GM23338 (cell line): ENCODE results near the gene COBL. TPM values are rescaled to one million over a fixed set of nuclear protein-coding genes. Genes with fewer than 3 reads are reported as not detected.

Source experiments
- ATAC-seq: fragments of 200-7000 bp; cut with Tn5 transposase; 3 replicates; pipeline ENCODE4 v1.9.1; 2020
- DNase-seq: peaks from one replicate; pipeline ENCODE4 v3.0.0-alpha.2; 2015; ENCODE audit warnings: low spot score
- H2AFZ ChIP-seq: fragments of 200-600 bp; sonication (generic); 2 replicates; pipeline ENCODE4 v1.8.0; 2016; ENCODE audit warnings: antibody characterized with exemption, mild to moderate bottlenecking, moderate library complexity
- H3F3A ChIP-seq: fragments of 200-600 bp; sonication (generic); replicated peaks from 2 replicates; pipeline ENCODE4 v1.8.0; 2017; ENCODE audit warnings: antibody characterized with exemption, mixed run types, low read depth
- H3K27ac ChIP-seq: fragments of 200-600 bp; sonication (generic); 2 replicates; pipeline ENCODE4 v1.6.1; 2016; ENCODE audit warnings: low read depth
- H3K27me3 ChIP-seq: fragments of 200-600 bp; sonication (generic); 2 replicates; pipeline ENCODE4 v1.8.0; 2016; ENCODE audit warnings: mild to moderate bottlenecking, mixed run types, moderate library complexity; ENCODE audit not compliant: insufficient read depth
- H3K36me3 ChIP-seq: fragments of 200-600 bp; sonication (generic); 2 replicates; pipeline ENCODE4 v1.8.0; 2016; ENCODE audit warnings: mild to moderate bottlenecking; ENCODE audit not compliant: insufficient read depth
- H3K4me1 ChIP-seq: fragments of 200-600 bp; sonication (generic); 2 replicates; pipeline ENCODE4 v1.8.0; 2016; ENCODE audit warnings: mild to moderate bottlenecking, moderate library complexity; ENCODE audit not compliant: insufficient read depth
- H3K4me2 ChIP-seq: fragments of 200-600 bp; sonication (generic); 2 replicates; pipeline ENCODE4 v1.7.1; 2017; ENCODE audit warnings: mixed run types
- H3K4me3 ChIP-seq: fragments of 200-600 bp; sonication (generic); 2 replicates; pipeline ENCODE4 v1.6.1; 2016; ENCODE audit warnings: mixed run types
- H3K79me2 ChIP-seq: fragments of 200-600 bp; sonication (generic); replicated peaks from 2 replicates; pipeline ENCODE4 v1.8.0; 2017; ENCODE audit warnings: mild to moderate bottlenecking; ENCODE audit not compliant: insufficient read depth
- H3K9me2 ChIP-seq: fragments of 200-600 bp; sonication (generic); 2 replicates; pipeline ENCODE4 v1.8.0; 2017; ENCODE audit not compliant: insufficient read depth
- H4K20me1 ChIP-seq: fragments of 200-600 bp; sonication (generic); replicated peaks from 2 replicates; pipeline ENCODE4 v1.8.0; 2017; ENCODE audit warnings: mild to moderate bottlenecking; ENCODE audit not compliant: insufficient read depth
- H3K27ac Mint-ChIP-seq: 2 replicates; pipeline ENCODE4 v1.8.0; 2020; ENCODE audit warnings: inconsistent platforms, mild to moderate bottlenecking, moderate library complexity, mixed read lengths
- H3K27me3 Mint-ChIP-seq: 3 replicates; pipeline ENCODE4 v1.8.0; 2022; ENCODE audit warnings: low read depth, mild to moderate bottlenecking, moderate library complexity, mixed read lengths, inconsistent platforms; ENCODE audit not compliant: insufficient read depth, poor library complexity
- H3K36me3 Mint-ChIP-seq: 3 replicates; pipeline ENCODE4 v1.8.0; 2021; ENCODE audit warnings: low read depth, mild to moderate bottlenecking, inconsistent platforms, moderate library complexity, mixed read lengths
- H3K4me1 Mint-ChIP-seq: 3 replicates; pipeline ENCODE4 v1.8.0; 2020; ENCODE audit warnings: mild to moderate bottlenecking, inconsistent platforms, mixed read lengths
- H3K4me3 Mint-ChIP-seq: 3 replicates; pipeline ENCODE4 v1.8.0; 2021; ENCODE audit warnings: moderate library complexity, mild to moderate bottlenecking, inconsistent platforms, mixed read lengths
- H3K9me3 Mint-ChIP-seq: 3 replicates; pipeline ENCODE4 v1.8.0; 2020; ENCODE audit warnings: moderate library complexity, mild to moderate bottlenecking, inconsistent platforms, mixed read lengths
- EZH2phosphoT487 ChIP-seq: fragments of 200-600 bp; sonication (generic); IDR thresholded peaks from one replicate; pipeline ENCODE4 v1.8.1; 2018; ENCODE audit warnings: antibody characterized with exemption; ENCODE audit not compliant: unreplicated experiment
- POLR2AphosphoS5 ChIP-seq: IDR thresholded peaks from 2 replicates; pipeline ENCODE4 v1.6.1; 2016; ENCODE audit warnings: antibody characterized with exemption, low read depth
- ZNF462 ChIP-seq: fragments of 250-450 bp; sonication (Bioruptor Pico); IDR thresholded peaks from 2 replicates; pipeline ENCODE4 v1.5.0; 2020; ENCODE audit warnings: mild to moderate bottlenecking, moderate library complexity
- polyA plus RNA-seq: library from polyadenylated mRNA; unstranded; fragments of >200 nt; fragmentation: Nextera tagmentation; extraction: Ambion mirVana; gene quantifications from 2 replicates; pipeline ENCODE4 v1.2.1, GENCODE V29; 2016
- total RNA-seq: library from RNA; depleted of rRNA; stranded (reverse); fragments of >200 nt; shearing (Covaris generic); gene quantifications from 2 replicates; pipeline ENCODE4 v1.2.3, GENCODE V29; 2014

COBL gene
- total and polyA plus RNA-seq, 2 experiments from 2014 or later, result 18.3 to 51.9 TPM

- DNase-seq (no peak), ATAC-seq (no peak)
- no peaks in the 10 kb centered on the region for H3K79me2 ChIP-seq
- peaks cover 13% of the 10 kb centered on the region for H3K4me1 ChIP-seq
- Mint-ChIP-seq H3K9me3 (peaks cover 35% of the 10 kb centered on the region), H3K27ac (no peak overlapping the region), H3K27me3 (no peaks in the 10 kb centered on the region), H3K36me3 (peaks cover 47% of the 10 kb centered on the region), H3K4me3 (no peak overlapping the region), H3K4me1 (peaks cover 16% of the 10 kb centered on the region)
- no peaks in the 10 kb centered on the region; the same call in 1 of the 2 replicates for H4K20me1 ChIP-seq
- H2AFZ ChIP-seq, result no peak overlapping the region
- H3K27ac ChIP-seq, result no peak overlapping the region
- H3K4me3 ChIP-seq, result no peak overlapping the region
- H3K4me2 ChIP-seq, result no peak overlapping the region
- no peaks in the 10 kb centered on the region for H3K27me3 ChIP-seq
- 0 out of 2 replicates have a peak, but pooled peaks cover 3% of the 10 kb centered on the region for H3K9me2 ChIP-seq
- H3F3A ChIP-seq, result no peaks in the 10 kb centered on the region
- TF ChIP-seq ZNF462, result no peak
- peaks cover 7% of the 10 kb centered on the region; the same call in 1 of the 2 replicates for H3K36me3 ChIP-seq
Measured at GRCh38 chr7:51151455-51151854, 165.2 kb downstream of the COBL start.

GRCh38 chr7:51150193-51150592, 166.4 kb downstream of the COBL start:
- Mint-ChIP-seq H3K27ac (no peak overlapping the region), H3K27me3 (no peaks in the 10 kb centered on the region), H3K9me3 (peaks cover 43% of the 10 kb centered on the region), H3K4me1 (peaks cover 16% of the 10 kb centered on the region), H3K36me3 (peaks cover 58% of the 10 kb centered on the region), H3K4me3 (no peak overlapping the region)
- H3K4me1 ChIP-seq, result peaks cover 13% of the 10 kb centered on the region
- no peak overlapping the region for H2AFZ ChIP-seq
- no peak overlapping the region for H3K4me2 ChIP-seq
- H3K27ac ChIP-seq, result no peak overlapping the region
- DNase-seq (no peak), ATAC-seq (no peak)
- peaks cover 7% of the 10 kb centered on the region; the same call in 1 of the 2 replicates for H3K36me3 ChIP-seq
- H3K4me3 ChIP-seq, result no peak overlapping the region
- H3F3A ChIP-seq, result no peaks in the 10 kb centered on the region
- no peaks in the 10 kb centered on the region for H3K27me3 ChIP-seq
- no peaks in the 10 kb centered on the region; the same call in 1 of the 2 replicates for H4K20me1 ChIP-seq
- no peaks in the 10 kb centered on the region for H3K79me2 ChIP-seq
- TF ChIP-seq EZH2phosphoT487, result no peak
- TF ChIP-seq POLR2AphosphoS5, result no peak
- TF ChIP-seq ZNF462, result no peak
- 0 out of 2 replicates have a peak, but pooled peaks cover 3% of the 10 kb centered on the region for H3K9me2 ChIP-seq
